Measurements from ENCODE around the gene AUTS2.

Gene AUTS2

DNA sequence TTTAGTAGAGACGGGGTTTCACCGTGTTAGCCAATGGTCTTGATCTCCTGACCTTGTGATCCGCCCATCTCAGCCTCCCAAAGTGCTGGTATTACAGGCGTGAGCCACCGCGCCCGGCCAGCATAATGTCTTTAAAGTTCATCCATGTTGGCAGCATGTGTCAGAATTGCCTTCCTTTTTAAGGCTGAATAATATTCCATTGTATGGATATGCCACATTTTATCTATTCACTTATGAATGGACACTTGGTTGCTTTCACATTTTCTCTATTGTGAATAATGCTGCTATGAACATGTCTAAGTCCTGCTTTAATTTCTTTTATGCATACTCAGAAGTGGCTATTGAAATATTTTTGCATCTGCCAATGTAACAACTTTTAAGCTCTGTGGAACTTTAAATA lies 779.7 kb downstream of the AUTS2 start:
- no peak overlapping the region for H3K9ac ChIP-seq (ENCODE audit: low read length)
- TF ChIP-seq, protein P1, sequence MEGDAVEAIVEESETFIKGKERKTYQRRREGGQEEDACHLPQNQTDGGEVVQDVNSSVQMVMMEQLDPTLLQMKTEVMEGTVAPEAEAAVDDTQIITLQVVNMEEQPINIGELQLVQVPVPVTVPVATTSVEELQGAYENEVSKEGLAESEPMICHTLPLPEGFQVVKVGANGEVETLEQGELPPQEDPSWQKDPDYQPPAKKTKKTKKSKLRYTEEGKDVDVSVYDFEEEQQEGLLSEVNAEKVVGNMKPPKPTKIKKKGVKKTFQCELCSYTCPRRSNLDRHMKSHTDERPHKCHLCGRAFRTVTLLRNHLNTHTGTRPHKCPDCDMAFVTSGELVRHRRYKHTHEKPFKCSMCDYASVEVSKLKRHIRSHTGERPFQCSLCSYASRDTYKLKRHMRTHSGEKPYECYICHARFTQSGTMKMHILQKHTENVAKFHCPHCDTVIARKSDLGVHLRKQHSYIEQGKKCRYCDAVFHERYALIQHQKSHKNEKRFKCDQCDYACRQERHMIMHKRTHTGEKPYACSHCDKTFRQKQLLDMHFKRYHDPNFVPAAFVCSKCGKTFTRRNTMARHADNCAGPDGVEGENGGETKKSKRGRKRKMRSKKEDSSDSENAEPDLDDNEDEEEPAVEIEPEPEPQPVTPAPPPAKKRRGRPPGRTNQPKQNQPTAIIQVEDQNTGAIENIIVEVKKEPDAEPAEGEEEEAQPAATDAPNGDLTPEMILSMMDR (IDR thresholded peaks at IDR 0.05; ENCODE audit: insufficient read depth, low read length, poor library complexity, severe bottlenecking) = no peak
- no peak for TF ChIP-seq EZH2phosphoT487 (conservative IDR thresholded peaks at IDR 0.05; ENCODE audit: low read length)
- no peak overlapping the region for H2AFZ ChIP-seq (ENCODE audit: low read depth, low read length, severe bottlenecking)
- H3K27me3 ChIP-seq (ENCODE audit: low read length) = no peaks in the 10 kb centered on the region
- no peaks in the 10 kb centered on the region for H4K20me1 ChIP-seq (ENCODE audit: low read depth, low read length)
- H3K4me3 ChIP-seq (ENCODE audit: insufficient read depth, low read length, poor library complexity, severe bottlenecking) = no peak overlapping the region
- no peak overlapping the region for H3K4me2 ChIP-seq (ENCODE audit: low read depth, low read length, poor library complexity, severe bottlenecking)
- H3F3A ChIP-seq (ENCODE audit: insufficient read depth) = no peaks in the 10 kb centered on the region
- no peaks in the 10 kb centered on the region for H3K9me2 ChIP-seq (replicated peaks; ENCODE audit: insufficient read depth, low read length)
- H3K79me2 ChIP-seq (ENCODE audit: insufficient read depth, low read length) = no peaks in the 10 kb centered on the region
- no peaks in the 10 kb centered on the region for H3K9me3 ChIP-seq (ENCODE audit: insufficient read depth, low read length)
- no peak overlapping the region for H3K27ac ChIP-seq (ENCODE audit: low read depth, low read length)
- no peaks in the 10 kb centered on the region for H3K36me3 ChIP-seq (ENCODE audit: low read length)

DNA sequence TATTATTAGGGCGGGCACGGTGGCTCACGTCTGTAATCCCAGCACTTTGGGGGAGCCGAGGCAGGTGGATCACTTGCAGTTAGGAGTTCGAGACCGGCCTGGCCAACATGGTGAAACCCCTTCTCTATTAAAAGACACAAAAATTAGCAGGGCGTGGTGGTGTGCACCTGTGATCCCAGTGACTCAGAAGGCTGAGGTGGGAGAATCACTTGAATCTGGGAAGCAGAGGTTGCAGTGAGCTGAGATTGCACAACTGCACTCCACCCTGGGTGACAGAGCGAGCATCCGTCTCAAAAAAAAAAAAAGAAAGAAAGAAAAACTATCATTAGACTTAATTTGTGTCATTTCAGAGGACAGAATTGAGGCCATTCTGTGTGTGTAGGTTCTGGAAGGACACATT lies 780.9 kb downstream of the AUTS2 start:
- Histone ChIP-seq H3K27me3 (ENCODE audit: low read length) (no peaks in the 10 kb centered on the region), H3K27ac (ENCODE audit: low read depth, low read length) (no peak overlapping the region), H2AFZ (ENCODE audit: low read depth, low read length, severe bottlenecking) (no peak overlapping the region), H3K79me2 (ENCODE audit: insufficient read depth, low read length) (no peaks in the 10 kb centered on the region), H4K20me1 (ENCODE audit: low read depth, low read length) (no peaks in the 10 kb centered on the region), H3K9me3 (ENCODE audit: insufficient read depth, low read length) (no peaks in the 10 kb centered on the region), H3K9ac (ENCODE audit: low read length) (no peak overlapping the region), H3K36me3 (ENCODE audit: low read length) (no peaks in the 10 kb centered on the region), H3K9me2 (replicated peaks; ENCODE audit: insufficient read depth, low read length) (no peaks in the 10 kb centered on the region), H3K4me3 (ENCODE audit: insufficient read depth, low read length, poor library complexity, severe bottlenecking) (no peak overlapping the region), H3F3A (ENCODE audit: insufficient read depth) (no peaks in the 10 kb centered on the region), H3K4me2 (ENCODE audit: low read depth, low read length, poor library complexity, severe bottlenecking) (no peak overlapping the region)
- TF ChIP-seq, protein P1 (IDR thresholded peaks at IDR 0.05; ENCODE audit: insufficient read depth, low read length, poor library complexity, severe bottlenecking) = no peak
- TF ChIP-seq EZH2phosphoT487 (conservative IDR thresholded peaks at IDR 0.05; ENCODE audit: low read length) = no peak

DNA sequence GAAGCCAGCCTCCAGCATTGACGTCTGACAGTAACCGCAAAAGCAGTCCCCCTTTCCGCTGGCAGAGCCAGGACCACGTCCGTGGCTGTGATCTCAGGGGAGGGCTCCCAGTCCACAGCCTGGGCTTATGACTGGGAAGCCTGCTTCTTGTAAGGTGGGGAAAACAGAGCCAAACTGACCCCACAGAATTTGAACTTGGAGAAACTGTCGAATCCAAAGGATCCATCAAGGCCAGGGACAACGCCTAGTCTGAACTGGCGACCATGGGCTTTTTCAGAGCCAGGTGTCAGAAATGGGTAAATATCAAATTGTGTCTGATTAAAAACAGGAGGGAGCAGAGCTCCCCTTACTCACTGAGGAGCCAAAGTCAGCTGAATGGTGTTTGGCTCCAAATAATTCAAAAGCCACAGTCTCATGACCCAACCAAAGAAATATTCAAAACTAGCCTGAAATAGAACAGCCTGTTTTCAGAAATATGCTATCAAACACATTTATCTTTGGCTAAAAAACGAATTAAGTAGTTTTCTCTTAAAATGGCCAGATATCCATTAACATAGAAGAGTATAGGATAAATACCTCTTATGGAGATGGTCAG lies 782.2 kb downstream of the AUTS2 start:
- no peak overlapping the region for H2AFZ ChIP-seq (ENCODE audit: low read depth, low read length, severe bottlenecking)
- H3K4me2 ChIP-seq (ENCODE audit: low read depth, low read length, poor library complexity, severe bottlenecking) = no peak overlapping the region
- H3K27ac ChIP-seq (ENCODE audit: low read depth, low read length) = no peak overlapping the region
- H3K36me3 ChIP-seq (ENCODE audit: low read length) = no peaks in the 10 kb centered on the region
- H3F3A ChIP-seq (ENCODE audit: insufficient read depth) = no peaks in the 10 kb centered on the region
- TF ChIP-seq, protein P1 (IDR thresholded peaks at IDR 0.05; ENCODE audit: insufficient read depth, low read length, poor library complexity, severe bottlenecking) = no peak
- TF ChIP-seq EZH2phosphoT487 (conservative IDR thresholded peaks at IDR 0.05; ENCODE audit: low read length) = no peak
- H3K9me3 ChIP-seq (ENCODE audit: insufficient read depth, low read length) = no peaks in the 10 kb centered on the region
- no peak overlapping the region for H3K9ac ChIP-seq (ENCODE audit: low read length)
- H3K9me2 ChIP-seq (replicated peaks; ENCODE audit: insufficient read depth, low read length) = no peaks in the 10 kb centered on the region
- H3K27me3 ChIP-seq (ENCODE audit: low read length) = no peaks in the 10 kb centered on the region
- H3K4me3 ChIP-seq (ENCODE audit: insufficient read depth, low read length, poor library complexity, severe bottlenecking) = no peak overlapping the region
- no peaks in the 10 kb centered on the region for H4K20me1 ChIP-seq (ENCODE audit: low read depth, low read length)
- H3K79me2 ChIP-seq (ENCODE audit: insufficient read depth, low read length) = no peaks in the 10 kb centered on the region

Data from SU-DHL-6 (cell line).